DOHH2 (cell line): ENCODE results near the gene FAM118A.

Experiments used
- CTCF ChIP-seq: fragments of 200-600 bp; sonication (generic); IDR thresholded peaks from one replicate; pipeline ENCODE4 v1.5.1; 2014; ENCODE audit warnings: antibody characterized with exemption, mild to moderate bottlenecking, low read depth, low read length; ENCODE audit not compliant: poor library complexity, severe bottlenecking
- EZH2phosphoT487 ChIP-seq: fragments of 200-600 bp; sonication (generic); IDR thresholded peaks from 2 replicates; pipeline ENCODE4 v1.6.1; 2017; ENCODE audit warnings: borderline replicate concordance, mild to moderate bottlenecking, antibody characterized with exemption, low read length, moderate library complexity, mixed read lengths

- TF ChIP-seq CTCF (no peak), EZH2phosphoT487 (no peak)
Observed at GRCh38 chr22:45318558-45319323, 9.0 kb downstream of the FAM118A start.
